ENCODE results near the gene C1orf216.

C1orf216 gene

GRCh38 chr1:35666216-35666615 lies 52.5 kb downstream of the C1orf216 start:
- ChIA-PET POLR2A (no interaction called here), CTCF (interaction anchor here (0.8 to 1.7 kb wide), 2 partner anchors 49 to 51 kb away, joined by 4 to 5 read pairs; no protein-coding TSS in a partner anchor)
- DNase-seq (ENCODE audit: low read depth, low spot score): no peak
- no peak overlapping the region for H3K4me3 ChIP-seq (ENCODE audit: low read depth, low read length)
- no peak for TF ChIP-seq CTCF (IDR thresholded peaks at IDR 0.05; ENCODE audit: insufficient read depth, low read length, missing control alignments)

Data from AG04449 (cell line).